CD4-positive, alpha-beta T cell treated with Interferon gamma for 1 hour (primary cell): Measurements from ENCODE around the gene DDN.

ENCODE experiments used
- DNase-seq: peaks from one replicate; pipeline ENCODE4 v3.0.0-alpha.2; 2020

DDN gene

DNA sequence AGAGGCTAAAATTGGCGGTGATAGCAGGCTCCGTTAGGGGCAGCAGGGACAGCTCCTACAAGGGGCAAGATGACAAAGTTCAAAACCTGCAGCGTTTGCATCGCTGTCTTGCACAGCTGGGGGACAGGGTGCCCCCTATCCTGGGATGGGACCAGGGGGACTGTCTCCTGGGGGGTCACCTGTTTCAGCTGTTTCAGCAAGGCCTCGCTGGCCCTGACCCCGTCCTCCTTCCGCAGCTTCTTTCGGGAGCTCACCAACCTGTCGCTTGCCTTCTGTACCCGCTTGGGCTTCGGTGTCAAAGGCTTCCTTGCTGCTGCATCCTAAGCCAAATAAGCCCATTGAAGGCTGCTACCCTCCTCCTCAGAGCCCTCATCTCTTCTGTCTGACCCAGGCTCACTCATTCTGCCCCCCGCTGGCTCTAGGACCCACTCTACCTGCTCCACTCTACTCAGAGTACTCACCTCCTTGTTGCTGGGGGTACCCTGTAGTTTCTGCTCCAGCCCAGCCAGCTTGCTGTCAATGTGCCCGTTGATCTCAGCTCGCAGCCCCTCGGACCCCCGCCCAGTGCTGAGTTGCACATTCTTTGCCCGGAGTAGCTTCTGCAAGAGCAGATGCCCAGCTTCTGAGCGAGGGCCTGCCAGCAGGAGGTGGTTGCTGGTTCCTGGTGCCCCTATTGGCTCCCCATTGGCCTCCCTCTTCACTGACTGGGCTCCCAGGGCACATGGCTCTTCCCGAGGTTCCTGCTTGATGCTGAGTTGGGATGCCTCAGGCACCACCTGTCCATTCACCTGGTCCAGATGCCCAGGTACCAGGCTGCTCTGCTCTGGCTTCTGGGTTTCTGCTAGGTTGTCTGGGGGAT, 31.8 kb upstream of the DDN start:
- DNase-seq: no peak

DNA sequence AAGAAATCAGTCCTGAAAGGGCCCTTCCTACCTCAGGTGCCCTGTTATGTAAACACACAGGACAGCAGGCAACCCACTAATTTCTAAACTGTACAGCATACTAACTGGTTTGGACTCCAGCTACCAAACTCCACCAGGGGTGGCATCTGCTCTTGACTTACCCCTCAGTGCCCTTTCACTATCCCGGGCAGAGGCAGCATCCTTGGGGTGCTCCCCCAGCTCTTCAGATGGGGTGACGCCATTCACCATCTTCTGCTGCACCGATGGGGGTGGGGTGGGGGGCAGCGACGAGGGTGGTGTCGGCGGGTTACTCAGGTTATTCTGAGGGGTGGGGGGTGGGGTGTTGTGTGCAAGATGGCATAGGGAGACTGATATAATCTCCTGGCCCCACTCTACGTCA, 30.9 kb upstream of the DDN start:
- no peak for DNase-seq

DNA sequence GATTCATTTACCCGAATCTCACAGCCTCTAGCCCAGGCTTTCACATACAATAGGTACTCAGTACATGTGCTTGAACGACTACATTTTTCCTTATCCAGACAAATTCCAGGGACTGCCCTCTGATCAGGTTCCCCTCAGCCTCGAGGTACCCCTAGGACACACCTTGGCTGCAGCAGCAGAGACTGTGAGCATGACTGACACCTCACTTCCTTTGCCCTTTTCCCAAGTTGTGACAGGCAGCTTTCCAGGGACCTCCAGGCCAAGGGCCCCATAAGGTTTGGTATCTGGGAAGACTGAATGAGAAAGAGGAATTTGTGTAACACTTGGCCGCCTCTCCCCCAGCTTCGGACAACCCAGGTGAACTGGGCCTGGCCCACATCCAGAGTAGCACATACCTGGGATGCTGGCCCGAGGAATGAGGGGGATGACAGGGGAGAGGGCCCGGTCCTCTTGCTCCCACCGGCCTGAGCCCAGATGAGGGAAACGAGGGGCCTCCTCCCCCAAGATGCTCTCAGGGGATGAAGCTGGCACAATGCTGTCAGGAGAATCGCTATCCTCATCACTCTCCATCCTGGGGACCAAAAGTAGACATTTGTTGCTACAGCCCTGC, 29.6 kb upstream of the DDN start:
- no peak for DNase-seq

DNA sequence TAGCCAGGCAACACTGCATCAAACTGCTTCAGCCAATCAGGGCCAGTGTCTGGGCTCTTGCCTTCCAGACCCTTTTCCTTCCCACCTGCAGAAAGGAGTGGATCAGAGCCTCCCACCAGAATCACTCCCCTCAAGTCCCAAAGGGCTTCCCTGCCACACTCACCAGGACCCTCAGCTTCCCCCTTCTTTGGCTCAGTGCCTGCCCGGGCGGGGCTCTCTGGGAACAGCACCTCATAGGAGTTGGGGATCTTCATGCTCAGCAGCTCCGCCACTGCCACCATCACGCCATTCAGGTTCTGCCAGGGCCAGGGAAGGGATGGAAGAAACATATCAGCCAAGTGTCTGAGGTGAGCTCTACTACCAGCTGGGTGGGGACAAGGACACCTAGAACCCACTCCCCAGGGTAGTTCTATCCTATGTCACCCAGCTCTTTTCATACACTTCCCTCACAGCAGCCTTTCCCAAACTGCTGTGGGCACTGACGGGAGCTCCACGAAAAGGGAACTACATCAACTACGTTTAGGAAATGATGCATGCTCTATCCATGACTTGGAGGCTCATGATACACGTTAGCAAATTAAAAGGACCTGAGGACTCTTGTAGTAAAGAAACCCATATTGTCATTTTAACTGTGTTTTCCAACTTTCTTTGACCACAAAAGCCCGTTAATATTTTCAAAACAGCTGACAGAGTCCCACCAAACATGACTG, 28.8 kb upstream of the DDN start:
- DNase-seq: no peak

DNA sequence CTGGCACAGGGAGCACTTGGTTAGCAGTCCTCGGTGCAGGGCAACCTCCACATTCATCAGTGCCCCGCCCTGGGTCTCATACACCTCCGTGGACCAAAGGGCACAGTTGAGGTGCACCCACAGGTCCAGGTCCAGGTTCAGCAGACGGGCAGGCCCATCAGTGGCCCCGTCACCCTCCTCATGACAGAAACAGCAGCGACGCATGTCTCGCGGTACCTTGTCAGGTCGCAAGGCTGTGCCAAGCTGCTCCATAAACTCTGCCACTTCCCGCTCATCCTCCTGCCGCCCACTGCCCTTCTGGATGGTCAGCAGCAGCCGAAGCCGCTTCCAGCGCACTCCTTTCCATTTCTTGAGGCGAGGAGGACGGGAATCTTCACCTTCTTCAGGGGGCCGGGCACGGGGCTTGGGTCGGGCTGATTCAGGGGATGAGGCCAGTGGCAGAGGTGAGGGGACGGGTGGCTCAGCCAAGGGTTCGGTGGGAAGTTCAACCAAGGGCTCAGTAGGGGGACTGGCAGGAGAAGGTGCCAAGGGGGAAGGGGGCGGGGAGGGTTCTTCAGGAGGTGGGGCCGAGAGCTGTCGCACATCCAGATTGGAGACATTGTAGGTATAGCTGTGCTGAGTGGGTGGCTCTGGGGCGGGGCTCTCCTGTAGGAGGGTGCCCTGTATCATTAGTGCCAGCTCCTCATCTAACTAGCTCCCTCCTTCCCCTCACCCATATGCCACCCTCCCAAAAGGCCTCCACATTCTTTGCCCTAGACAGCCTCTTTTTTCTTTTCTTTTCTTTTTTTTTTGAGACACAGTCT, 27.7 kb upstream of the DDN start:
- no peak for DNase-seq

DNA sequence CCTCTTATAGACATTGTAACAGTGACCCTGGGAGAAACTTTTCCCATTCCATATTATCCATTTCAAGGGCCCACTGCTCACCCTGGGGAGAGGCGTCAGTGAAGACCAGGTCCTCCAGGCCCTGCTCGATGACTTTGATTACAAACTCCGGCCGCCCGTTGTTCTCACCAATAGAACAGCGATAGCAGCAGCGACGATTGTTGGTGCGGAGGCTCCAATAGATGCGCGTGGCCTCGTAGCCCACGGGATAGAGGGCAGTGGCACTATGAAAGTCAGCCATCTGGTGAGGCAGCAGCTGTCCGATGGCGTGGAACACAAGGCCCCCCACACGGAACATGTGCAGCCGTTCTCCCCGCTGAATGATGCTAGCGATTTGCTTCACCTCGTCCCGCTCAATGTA, 26.9 kb upstream of the DDN start:
- DNase-seq: no peak

DNA sequence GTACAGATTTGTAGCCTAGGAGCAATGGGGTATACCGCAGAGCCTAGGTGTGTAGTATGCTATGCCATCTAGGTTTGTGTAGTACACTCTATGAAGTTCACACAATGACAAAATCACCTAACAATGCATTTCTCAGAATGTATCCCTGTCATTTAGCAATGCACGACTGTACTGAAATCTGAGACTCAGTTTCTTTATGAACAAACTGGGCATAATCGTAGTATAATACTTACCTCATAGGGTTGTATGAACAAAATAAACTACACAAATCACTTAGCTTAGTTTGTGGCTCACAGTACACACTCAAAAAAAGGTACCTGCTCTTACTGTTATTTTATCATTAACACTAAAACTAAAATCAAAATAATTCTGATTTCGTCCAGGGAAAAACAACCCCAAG, 26.3 kb upstream of the DDN start:
- DNase-seq: no peak

DNA sequence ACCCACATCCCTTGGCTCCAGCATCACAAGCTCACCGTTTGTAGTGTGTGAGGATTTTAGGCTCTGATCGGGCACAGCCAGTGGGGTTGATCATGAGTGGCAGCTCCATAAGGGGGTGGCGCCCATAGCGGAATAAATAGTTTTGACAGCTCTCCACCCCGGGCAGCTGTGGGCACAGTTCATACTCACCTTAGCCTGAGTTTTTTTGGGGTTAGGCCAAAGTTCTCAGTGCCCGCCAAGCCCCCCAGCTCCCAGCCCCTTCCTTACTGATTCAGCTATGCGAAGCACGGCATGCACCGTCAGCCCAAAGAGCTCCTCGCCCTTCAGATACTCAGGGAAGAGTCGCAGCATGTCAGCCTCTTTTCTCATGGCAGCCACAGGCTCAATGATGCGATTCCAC, 25.4 kb upstream of the DDN start:
- DNase-seq: no peak

DNA sequence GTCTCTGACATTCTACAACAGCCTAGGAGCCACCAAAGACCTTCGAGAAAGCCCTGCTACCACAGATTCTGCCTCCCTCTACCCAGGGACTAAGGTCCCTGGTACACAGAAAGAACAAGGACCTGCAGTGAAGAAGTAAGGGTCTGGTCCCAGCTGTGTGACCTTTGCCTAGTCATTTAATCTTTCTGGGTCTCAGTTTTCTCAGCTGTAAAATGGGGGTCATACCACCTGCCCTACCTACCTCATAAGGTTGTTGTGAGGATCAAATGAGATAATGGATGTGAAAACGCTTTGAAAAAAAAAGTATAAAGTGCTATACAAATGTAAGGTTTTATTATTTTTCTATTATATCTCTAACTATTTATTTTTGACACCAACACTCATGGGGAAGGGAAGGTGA, 24.6 kb upstream of the DDN start:
- no peak for DNase-seq

DNA sequence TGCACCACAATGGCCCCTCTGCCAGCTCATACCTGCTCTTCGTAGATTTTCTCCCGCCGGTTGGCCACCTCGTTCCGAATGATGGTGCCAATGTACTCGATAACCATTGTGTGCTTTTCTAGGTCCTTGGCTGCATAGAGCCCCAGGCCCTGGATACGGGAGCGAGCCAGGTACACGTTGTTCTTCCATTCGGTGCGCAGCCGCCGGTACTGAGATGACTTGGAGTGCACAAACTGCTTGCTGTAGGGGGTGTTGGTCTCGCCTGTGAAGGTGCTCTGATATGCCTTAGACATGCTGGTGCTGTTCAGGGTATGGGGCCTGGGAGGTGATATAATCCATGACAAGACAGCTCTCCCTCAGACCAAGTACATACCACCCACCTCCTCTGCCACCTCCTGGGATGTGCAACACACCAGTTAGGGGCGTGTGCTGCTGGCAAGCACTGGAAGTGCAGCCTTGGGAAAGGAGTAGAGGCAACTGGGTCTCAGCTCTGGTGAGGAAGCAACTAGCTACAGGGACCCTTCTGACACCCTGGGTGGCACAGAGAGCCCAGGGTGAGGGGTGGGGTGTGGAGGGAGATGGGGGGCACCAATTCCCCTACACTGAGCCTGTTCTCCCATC, 23.5 kb upstream of the DDN start:
- DNase-seq: no peak

DNA sequence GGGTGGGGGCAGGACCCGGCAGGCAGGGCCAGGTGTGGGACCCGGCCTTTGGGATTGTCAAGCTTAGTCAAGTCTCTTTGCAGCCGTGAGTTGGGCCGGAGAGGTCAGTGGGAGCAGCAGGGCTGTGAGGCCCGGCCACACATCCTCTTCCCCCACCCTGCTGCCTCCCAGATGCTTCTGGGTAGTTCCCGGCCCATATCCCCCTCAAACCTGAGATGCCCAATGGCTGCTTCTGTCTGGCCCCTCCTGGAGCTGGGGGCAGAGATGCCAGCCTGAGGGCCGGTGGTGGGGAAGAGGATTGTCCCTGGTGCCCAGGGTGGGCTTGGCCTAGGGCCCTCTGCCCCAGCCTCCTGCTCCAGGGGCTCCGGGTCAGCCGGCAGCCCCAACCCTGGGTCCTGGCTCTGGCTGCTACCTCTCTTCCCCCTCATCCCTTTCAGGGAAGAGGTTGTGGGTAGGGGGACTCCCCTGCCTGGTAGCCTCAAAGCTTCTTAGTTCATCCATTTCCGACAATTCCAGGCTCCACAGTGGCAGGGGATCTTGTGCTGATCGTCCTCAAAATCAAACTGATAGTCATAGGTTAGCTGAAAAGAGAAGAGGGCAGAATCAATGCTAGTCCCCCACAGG, 22.2 kb upstream of the DDN start:
- no peak for DNase-seq

DNA sequence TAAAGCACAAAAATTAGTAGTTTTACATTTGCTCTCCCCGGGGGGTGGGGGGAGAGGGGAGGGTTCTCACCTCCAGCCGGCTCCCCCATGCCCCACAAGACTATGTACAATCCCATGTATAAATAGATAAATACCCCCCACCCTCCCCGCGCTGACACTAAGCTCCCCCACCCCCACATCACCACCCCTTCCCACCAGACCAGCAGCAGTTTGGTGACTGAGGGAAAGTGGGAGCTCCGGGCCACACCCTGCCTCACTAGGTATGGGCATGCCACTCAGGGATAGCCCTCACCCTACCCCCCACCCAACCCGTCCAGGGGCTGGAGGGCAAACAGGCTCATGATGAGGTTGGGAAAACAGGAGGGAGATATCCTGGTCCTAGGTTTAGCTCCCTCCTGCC, 21.3 kb upstream of the DDN start:
- no peak for DNase-seq

DNA sequence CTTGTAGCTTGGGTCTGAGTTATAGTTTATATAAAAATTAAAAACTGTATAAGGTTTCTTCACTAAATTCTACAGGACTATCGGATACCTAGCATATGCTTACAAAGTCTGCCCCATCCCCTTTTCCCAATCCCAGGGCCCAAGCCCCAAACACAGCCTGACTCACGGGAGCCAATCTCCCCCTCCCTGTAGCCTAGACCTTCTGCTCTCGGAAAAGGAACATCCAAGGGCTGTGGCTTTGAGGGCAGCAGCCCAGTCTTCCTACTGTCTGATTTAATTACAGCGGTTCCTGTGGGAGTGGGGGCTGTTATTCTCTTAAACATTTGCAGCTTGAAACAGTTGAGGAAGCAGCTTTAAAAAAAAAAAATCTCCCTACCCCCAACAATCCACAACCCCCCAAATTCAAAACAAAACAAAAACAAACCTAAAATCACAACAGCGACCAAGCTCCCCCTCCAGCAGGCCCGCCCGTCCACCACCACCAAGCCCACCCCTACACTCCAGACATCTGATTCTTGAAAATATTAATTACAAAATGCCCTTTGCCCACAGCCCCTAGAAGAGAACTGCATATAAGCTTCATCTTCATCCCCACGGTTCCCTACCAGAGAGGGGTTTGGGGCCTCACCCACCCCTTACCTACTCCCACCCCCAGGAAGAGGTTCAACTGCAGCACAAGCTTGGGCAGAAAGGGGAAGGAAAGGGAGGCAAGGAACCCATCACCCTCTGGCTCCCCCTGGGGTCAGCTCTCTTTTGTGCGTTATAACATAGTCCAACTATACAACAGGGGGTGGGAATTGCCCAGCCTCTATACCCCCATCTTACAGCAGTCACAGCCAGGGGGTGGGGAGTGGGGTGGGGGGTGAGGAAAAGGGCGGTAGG, 20.5 kb upstream of the DDN start:
- peak; percentile 67 for DNase-seq

DNA sequence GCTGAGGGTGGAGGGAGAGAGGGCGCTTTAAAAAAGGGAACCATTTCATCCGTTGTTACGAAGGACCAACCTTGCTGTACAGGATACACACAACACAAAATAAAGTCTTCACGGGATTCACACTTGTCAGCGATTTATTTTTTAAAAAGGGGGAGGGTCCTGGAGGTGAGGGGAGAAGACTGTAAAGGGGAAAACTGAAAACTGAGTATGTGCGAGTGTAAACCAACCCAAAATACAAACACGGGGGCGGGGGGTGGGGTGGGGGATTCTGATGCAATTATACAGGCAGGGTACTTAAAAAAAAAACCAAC, 19.9 kb upstream of the DDN start:
- DNase-seq: no peak

DNA sequence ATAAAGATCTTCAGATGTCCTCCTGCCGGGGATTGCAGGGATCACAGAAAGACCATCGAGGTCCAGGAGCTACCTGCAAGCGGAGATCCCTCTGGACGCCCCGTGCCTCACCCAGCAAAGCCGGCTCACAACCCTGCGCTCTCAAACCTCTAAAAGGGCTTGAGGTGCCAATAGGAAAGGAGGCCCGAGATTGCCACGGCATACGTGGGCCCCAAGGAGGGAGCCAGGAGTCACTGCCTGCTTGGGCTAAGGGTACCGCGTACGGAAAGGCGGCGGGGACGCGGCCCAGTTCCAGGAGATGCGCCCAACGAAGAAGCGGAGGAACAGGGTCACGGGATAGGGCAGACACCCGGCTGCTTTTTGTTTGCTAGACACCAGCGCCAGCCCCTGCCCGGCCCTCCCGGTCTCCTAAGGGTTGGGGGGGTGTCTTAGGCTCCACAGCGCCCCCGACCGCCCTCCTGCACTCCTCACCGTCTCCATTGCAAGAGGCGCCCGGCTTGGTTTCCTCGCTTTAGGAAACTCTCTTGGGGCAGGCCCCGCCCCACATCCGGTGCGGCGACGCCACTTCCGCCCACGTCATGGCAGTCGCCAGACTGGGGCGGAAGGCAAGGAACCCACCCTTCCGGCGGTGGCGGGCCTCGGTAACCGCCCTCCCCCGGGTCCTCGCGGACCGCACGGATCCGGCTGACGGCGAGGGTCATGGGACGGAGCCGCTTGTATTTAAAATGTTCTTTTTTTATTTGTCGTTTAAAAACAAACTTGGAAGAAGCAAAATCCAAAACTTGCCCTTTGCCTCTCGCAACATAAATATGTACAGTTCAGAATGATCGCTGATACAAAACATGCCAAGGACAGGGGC, 19.3 kb upstream of the DDN start, which contains the start of gene PRKAG1:
TSS of gene PRKAG1 (minus strand) at position 516 of the 859 bp plus-strand sequence. CDS start at position 480, 36 bp downstream.
- DNase-seq: peak; percentile 98

DNA sequence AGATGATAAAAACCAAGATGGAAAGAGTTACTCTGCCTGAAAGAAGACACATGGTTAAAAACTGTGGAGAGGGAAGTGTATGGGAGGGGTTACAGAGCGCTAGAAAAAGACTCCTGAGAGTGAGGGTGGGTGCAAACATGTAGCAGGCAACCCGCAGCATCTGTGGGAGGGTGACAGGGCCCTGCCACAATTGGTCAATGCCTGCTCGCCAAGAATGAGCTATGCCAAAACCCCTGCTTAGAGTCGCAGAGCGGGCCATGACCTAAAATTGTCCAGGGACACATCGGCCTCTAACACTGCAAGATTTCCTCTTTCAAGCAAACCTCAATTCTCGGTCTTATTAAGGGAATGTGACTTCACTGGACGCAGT, 18.7 kb upstream of the DDN start:
- peak; percentile 42 for DNase-seq

DNA sequence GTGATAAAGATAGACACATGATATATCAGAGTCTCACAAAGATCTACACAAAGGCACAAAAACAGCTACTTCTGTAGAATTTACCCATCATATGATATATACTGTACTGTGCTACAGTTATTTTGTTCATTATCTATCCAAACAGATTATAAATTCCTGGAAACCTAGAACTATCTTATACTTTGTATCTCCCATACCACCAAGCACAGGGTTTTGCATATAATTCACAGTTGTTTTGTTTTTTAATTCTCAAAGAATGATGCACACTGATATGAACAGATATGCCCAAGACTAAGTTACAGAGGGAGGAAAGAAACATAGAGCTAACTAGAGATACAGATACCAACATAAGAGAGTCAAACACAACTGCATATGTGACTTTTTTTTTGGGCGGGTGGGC, 16.0 kb upstream of the DDN start:
- DNase-seq: no peak

DNA sequence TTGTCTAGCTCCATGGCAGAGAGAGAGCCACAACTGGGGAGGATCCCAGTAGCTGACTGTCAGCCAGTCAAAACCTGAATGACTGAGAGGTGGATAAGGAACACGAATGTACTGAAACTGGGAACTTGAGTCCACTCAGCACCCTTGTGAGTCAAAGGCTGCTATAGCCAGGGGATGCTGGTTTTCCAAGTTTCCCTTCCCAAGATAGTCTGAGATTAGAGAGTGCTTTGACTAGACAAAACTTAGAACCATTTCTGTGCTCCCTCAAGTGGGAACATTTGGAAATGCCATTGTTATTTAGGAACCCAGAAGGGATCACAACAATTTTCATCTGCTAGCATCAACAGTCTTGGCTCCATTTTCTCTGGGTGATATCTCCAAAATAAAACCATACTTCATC, 15.4 kb upstream of the DDN start:
- DNase-seq: no peak

DNA sequence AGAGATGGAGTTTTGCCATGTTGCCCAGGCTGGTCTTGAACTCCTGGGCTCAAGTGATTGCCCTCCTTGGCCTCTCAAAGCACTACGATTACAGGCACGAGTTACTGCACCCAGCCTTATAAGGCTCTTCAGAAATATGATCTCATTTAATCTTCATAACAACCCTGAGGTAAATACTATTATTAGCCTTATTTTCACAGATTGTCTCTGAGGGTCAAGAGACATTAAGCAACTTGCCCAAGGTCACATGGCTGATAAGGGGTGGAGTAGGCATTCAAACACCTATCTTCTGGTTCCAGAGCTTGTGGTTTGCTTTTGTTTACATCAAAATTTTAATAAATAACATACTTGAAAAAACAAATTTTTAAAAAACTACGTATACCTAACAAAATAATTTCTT, 14.3 kb upstream of the DDN start:
- no peak for DNase-seq

DNA sequence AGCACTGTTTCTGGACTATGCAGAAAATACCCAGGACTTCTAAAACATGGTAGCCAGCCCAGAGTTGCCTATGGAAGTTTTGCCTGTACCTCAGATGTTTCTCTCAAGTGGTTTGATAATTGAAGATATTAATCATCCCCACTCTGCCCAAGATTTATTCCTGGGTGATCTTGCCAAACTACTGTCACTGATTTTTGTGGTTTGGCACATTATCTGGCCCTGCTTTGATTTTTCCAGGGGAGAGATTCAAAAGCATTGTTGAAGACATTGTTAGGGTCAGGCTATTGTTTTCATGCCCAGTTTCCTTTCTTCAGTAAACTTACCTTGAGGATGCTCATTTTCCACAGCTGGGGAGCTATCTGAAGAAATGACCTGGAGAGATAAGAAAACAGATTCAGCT, 13.6 kb upstream of the DDN start:
- DNase-seq: no peak
